PC-3 (cell line): Measurements from ENCODE around the gene PLXNB1. TPM values are rescaled to one million over a fixed set of nuclear protein-coding genes. Genes with fewer than 3 reads are reported as not detected.

Experiments used
- ATAC-seq: fragments of 200-7000 bp; cut with Tn5 transposase; 2 replicates; pipeline ENCODE4 v1.9.1; 2020; ENCODE audit warnings: mild to moderate bottlenecking, moderate library complexity
- BruUV-seq: library from RNA; stranded (reverse); fragments of 400-500 nt; replicated peaks from 2 replicates; lab custom pipeline; 2021; lab: Mats Ljungman, UMichigan
- CTCF ChIA-PET: fragments of 300-600 bp; sonication (Branson Sonifier 250); formaldehyde crosslinking; loops from one replicate; lab custom pipeline; 2022; ENCODE audit warnings: antibody characterized with exemption; lab: Charles Lee
- POLR2A ChIA-PET: fragments of 300-600 bp; sonication (Branson Sonifier 250); formaldehyde crosslinking; loops from one replicate; lab custom pipeline; 2022; ENCODE audit warnings: antibody characterized with exemption; ENCODE audit not compliant: unreplicated experiment; lab: Charles Lee
- DNase-seq: peaks from one replicate; pipeline ENCODE4 v3.0.0-alpha.2; 2015
- H2AFZ ChIP-seq: fragments of 300-600 bp; sonication (generic); 2 replicates; pipeline ENCODE4 v1.6.0; 2016; ENCODE audit warnings: antibody characterized with exemption, low read length
- H3F3A ChIP-seq: fragments of 300-600 bp; sonication (generic); one replicate; pipeline ENCODE4 v1.6.0; 2017; ENCODE audit warnings: antibody characterized with exemption, low read length, control low read depth, mild to moderate bottlenecking; ENCODE audit not compliant: unreplicated experiment
- H3K27ac ChIP-seq: fragments of 300-600 bp; sonication (generic); 2 replicates; pipeline ENCODE4 v1.5.1; 2016; ENCODE audit warnings: mild to moderate bottlenecking, low read length
- H3K27me3 ChIP-seq: fragments of 300-600 bp; sonication (generic); 2 replicates; pipeline ENCODE4 v1.6.1; 2016; ENCODE audit warnings: low read length, mixed read lengths
- H3K36me3 ChIP-seq: fragments of 300-600 bp; sonication (generic); 2 replicates; pipeline ENCODE4 v1.6.1; 2016; ENCODE audit warnings: low read depth, mixed run types, low read length, mixed read lengths
- H3K4me1 ChIP-seq: fragments of 300-600 bp; sonication (generic); 2 replicates; pipeline ENCODE4 v1.5.1; 2016; ENCODE audit warnings: low read length; ENCODE audit not compliant: insufficient read depth
- H3K4me2 ChIP-seq: fragments of 300-600 bp; sonication (generic); 2 replicates; pipeline ENCODE4 v1.6.0; 2016; ENCODE audit warnings: low read length
- H3K4me3 ChIP-seq: fragments of 300-600 bp; sonication (generic); 2 replicates; pipeline ENCODE4 v1.5.1; 2016; ENCODE audit warnings: mild to moderate bottlenecking, low read length, mixed read lengths
- H3K79me2 ChIP-seq: fragments of 300-600 bp; sonication (generic); 2 replicates; pipeline ENCODE4 v1.6.1; 2017; ENCODE audit warnings: low read length, mixed read lengths
- H3K9ac ChIP-seq: fragments of 300-600 bp; sonication (generic); 2 replicates; pipeline ENCODE4 v1.6.0; 2016; ENCODE audit warnings: mild to moderate bottlenecking, low read length
- H3K9me2 ChIP-seq: fragments of 300-600 bp; sonication (generic); replicated peaks from 2 replicates; pipeline ENCODE4 v1.6.1; 2016; ENCODE audit warnings: mixed run types, low read length, mixed read lengths
- H3K9me3 ChIP-seq: fragments of 300-600 bp; sonication (generic); 2 replicates; pipeline ENCODE4 v1.6.1; 2016; ENCODE audit warnings: low read length, mixed read lengths
- H4K20me1 ChIP-seq: fragments of 300-600 bp; sonication (generic); 2 replicates; pipeline ENCODE4 v1.6.1; 2016; ENCODE audit warnings: low read length, mixed read lengths
- EZH2 ChIP-seq: fragments of 300-600 bp; sonication (generic); IDR thresholded peaks from one replicate; pipeline ENCODE4 v1.6.1; 2017; ENCODE audit warnings: antibody characterized with exemption, mild to moderate bottlenecking, low read length; ENCODE audit not compliant: unreplicated experiment
- EZH2phosphoT487 ChIP-seq: fragments of 300-600 bp; sonication (generic); IDR thresholded peaks from 2 replicates; pipeline ENCODE4 v1.6.1; 2018; ENCODE audit warnings: mild to moderate bottlenecking, antibody characterized with exemption, low read length, borderline replicate concordance
- intact Hi-C: fragments of 100-400 bp; cut with micrococcal nuclease; formaldehyde crosslinking; loops from 2 replicates; pipeline ENCODE4 v1.9.0; 2023
- total RNA-seq: library from RNA; depleted of rRNA; stranded (reverse); fragments of >200 nt; gene quantifications from 2 replicates; pipeline ENCODE4 v1.2.3, GENCODE V29; 2014
- TF ChIP-seq, protein P1 (sequence below): fragments of 300-600 bp; sonication (generic); conservative IDR thresholded peaks from 2 replicates; pipeline ENCODE4 v1.5.1; 2017; ENCODE audit warnings: antibody characterized with exemption, low read depth, mild to moderate bottlenecking, low read length

PLXNB1 gene
- total RNA-seq, 1 experiment from 2014 or later, result 35.4 TPM

DNA sequence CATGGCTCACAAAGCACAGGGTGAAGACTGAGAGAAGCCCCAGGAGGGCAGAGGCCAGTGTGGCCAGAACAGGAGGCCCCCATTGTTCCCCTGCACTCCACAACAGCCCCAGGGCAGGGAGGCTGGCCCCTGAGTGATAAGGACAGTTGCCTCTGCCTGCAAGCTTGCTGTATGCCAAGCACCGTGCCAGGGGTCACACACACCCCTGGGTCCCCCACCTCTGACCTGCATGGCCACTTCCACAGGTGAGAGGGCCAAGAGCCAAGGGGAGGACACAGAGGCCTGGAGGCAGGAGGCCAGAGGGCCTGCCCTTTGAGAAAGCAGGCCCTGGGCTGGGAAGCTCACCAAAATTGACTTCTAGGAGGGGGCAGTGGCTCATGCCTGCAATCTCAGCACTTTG, 40.4 kb upstream of the PLXNB1 start:
- no peaks in the 10 kb centered on the region for H3K9me3 ChIP-seq
- H3K9ac ChIP-seq, result no peak overlapping the region
- no peak for TF ChIP-seq EZH2phosphoT487
- TF ChIP-seq EZH2, result no peak
- TF ChIP-seq, protein P1, sequence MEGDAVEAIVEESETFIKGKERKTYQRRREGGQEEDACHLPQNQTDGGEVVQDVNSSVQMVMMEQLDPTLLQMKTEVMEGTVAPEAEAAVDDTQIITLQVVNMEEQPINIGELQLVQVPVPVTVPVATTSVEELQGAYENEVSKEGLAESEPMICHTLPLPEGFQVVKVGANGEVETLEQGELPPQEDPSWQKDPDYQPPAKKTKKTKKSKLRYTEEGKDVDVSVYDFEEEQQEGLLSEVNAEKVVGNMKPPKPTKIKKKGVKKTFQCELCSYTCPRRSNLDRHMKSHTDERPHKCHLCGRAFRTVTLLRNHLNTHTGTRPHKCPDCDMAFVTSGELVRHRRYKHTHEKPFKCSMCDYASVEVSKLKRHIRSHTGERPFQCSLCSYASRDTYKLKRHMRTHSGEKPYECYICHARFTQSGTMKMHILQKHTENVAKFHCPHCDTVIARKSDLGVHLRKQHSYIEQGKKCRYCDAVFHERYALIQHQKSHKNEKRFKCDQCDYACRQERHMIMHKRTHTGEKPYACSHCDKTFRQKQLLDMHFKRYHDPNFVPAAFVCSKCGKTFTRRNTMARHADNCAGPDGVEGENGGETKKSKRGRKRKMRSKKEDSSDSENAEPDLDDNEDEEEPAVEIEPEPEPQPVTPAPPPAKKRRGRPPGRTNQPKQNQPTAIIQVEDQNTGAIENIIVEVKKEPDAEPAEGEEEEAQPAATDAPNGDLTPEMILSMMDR, result no peak
- H4K20me1 ChIP-seq, result no peaks in the 10 kb centered on the region
- H3K27me3 ChIP-seq, result no peaks in the 10 kb centered on the region
- DNase-seq (no peak), ATAC-seq (no peak)
- POLR2A ChIA-PET, result no interaction called here
- H3K4me3 ChIP-seq, result no peak overlapping the region
- BruUV-seq, result no TSS peak
- no peaks in the 10 kb centered on the region for H3K9me2 ChIP-seq
- H2AFZ ChIP-seq, result no peak overlapping the region
- CTCF ChIA-PET, result no interaction called here
- intact Hi-C loops, result no loop called here
- H3K79me2 ChIP-seq, result peaks cover 68% of the 10 kb centered on the region
- H3K4me2 ChIP-seq, result no peak overlapping the region
- peaks cover 6% of the 10 kb centered on the region for H3F3A ChIP-seq
- peaks cover 13% of the 10 kb centered on the region; the same call in 1 of the 2 replicates for H3K36me3 ChIP-seq
- H3K4me1 ChIP-seq, result peaks cover 44% of the 10 kb centered on the region
- no peak overlapping the region for H3K27ac ChIP-seq

DNA sequence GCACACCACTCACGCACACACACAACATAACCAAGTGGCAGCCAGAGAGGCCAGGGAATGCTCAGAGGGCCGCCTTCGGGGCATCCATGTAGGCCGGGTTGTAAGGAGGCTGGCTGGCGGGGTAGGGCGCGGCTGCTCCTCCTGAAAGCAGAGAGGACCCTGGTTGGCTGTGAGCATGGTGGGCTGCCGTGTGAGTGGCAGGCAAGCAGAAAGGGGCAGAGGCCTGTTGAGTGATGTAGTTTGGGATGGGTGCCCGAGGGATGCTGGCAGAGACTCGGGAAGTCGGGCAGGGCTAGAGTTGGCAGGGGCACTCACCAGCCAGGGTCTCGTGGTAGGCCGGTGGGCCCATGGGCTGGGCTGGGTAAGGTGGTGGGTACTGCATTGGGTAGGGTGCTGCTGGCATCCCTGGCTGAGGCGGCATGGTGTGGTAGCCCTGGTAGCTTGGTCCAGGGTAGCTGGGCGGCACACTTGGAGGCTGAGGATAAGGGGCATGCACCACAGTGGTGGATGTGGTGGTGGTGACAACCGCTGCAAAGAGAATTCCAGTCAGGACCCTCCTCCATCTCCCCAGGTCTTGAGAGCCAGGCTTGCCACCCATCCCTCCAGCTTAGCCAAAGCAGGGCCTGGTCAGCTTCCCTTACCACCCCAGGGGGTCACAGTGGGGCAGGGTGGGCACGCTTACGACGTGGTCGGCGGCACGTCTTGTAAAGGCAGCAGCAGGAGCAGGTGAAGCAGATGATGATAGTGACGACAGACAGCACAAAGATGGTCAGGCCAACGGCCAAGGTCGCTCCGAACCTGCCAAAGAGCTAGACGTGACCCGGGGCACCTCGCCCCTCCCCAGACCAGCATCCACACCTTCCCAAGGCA, 39.4 kb upstream of the PLXNB1 start:
- Histone ChIP-seq H3K79me2 (peaks cover 68% of the 10 kb centered on the region), H3K9ac (no peak overlapping the region), H3K4me2 (no peak overlapping the region), H4K20me1 (no peaks in the 10 kb centered on the region), H3K27me3 (no peaks in the 10 kb centered on the region), H3K9me2 (no peaks in the 10 kb centered on the region), H3K4me3 (no peak overlapping the region), H3K27ac (no peak overlapping the region), H3K36me3 (peaks cover 13% of the 10 kb centered on the region; the same call in 1 of the 2 replicates), H2AFZ (no peak overlapping the region), H3K9me3 (no peaks in the 10 kb centered on the region), H3K4me1 (peaks cover 51% of the 10 kb centered on the region), H3F3A (peaks cover 6% of the 10 kb centered on the region)
- intact Hi-C loops, result no loop called here
- POLR2A ChIA-PET, result no interaction called here
- no peak for DNase-seq
- TF ChIP-seq, protein P1, result no peak
- no peak for TF ChIP-seq EZH2
- no peak for ATAC-seq
- BruUV-seq, result no TSS peak
- CTCF ChIA-PET, result no interaction called here

DNA sequence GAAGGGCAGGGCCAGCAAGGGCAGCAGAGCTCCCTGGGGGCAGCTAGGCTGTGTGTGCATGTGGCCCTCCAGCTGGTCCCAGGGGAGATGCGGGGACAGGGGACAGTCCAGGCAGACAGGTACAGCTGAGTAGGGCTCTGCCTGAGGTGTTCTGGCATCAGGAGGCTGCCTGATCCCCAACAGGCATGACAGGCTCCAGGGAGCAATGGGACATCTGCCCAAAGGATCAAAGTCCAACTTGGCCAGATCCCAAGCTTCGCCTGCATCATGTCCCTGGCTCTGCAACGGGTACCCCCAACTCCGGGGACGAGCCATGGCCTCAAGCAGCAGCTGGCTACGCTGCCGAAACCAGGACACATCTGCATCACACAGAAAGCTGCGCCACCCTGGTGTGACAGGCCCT, 38.4 kb upstream of the PLXNB1 start:
- BruUV-seq, result TSS peak; percentile 1
- no peak overlapping the region for H3K4me2 ChIP-seq
- POLR2A ChIA-PET, result no interaction called here
- no peaks in the 10 kb centered on the region for H3K9me2 ChIP-seq
- H4K20me1 ChIP-seq, result no peaks in the 10 kb centered on the region
- H2AFZ ChIP-seq, result no peak overlapping the region
- H3K4me3 ChIP-seq, result no peak overlapping the region
- no peak overlapping the region for H3K27ac ChIP-seq
- H3K9ac ChIP-seq, result no peak overlapping the region
- H3K79me2 ChIP-seq, result peaks cover 68% of the 10 kb centered on the region
- no peak for ATAC-seq
- no peak for DNase-seq
- CTCF ChIA-PET, result no interaction called here
- peaks cover 13% of the 10 kb centered on the region; the same call in 1 of the 2 replicates for H3K36me3 ChIP-seq
- no peaks in the 10 kb centered on the region for H3K9me3 ChIP-seq
- intact Hi-C loops, result no loop called here
- peaks cover under 1% of the 10 kb centered on the region for H3F3A ChIP-seq
- H3K27me3 ChIP-seq, result no peaks in the 10 kb centered on the region
- TF ChIP-seq EZH2 (no peak), EZH2phosphoT487 (no peak)
- TF ChIP-seq, protein P1, result no peak
- H3K4me1 ChIP-seq, result peaks cover 47% of the 10 kb centered on the region
